ENCODE results near the gene PLA2G4A. TPM values are rescaled to one million over a fixed set of nuclear protein-coding genes. Genes with fewer than 3 reads are reported as not detected.

PLA2G4A gene
- total RNA-seq, 2 donors from 2014 or later: 3.1 to 6.3 TPM

DNA sequence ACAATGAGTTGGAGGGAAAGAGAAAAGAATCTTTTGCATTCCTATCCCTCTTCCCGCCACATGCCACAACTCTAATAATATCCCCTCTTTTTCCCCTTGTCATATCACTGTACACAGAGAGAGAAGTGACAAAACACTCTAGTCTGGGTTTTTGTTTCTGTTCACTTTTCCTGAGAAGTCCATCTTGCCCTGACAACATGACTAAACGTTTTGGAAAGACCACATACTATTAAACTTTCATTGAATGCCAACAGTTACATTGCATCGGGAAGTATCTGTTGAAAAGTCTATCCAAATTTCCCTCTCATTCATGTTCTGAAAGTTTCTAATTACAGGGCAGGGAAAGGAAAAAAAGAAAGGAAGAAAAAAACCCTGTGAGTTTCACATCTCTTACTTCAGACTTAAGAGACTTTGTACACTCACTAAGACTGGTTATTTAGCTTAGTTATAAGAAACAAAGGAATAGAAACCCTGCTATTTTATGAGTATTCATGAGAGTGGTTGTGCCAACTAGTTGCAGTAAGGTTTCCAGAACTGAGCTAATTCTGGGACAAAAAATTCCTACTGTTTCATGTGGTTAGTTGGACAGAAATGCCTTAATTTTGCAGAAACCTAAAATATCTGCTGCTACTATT, 16.9 kb downstream of the PLA2G4A start:
- Histone ChIP-seq H3K9ac (ENCODE audit: low read depth in 2 of 2, low read length in 2 of 2) (no peak overlapping the region), H3K9me3 (no peaks in the 10 kb centered on the region), H3K36me3 (no peaks in the 10 kb centered on the region), H3K27me3 (no peaks in the 10 kb centered on the region), H3K27ac (no peak overlapping the region), H3K4me1 (no peaks in the 10 kb centered on the region), H3K4me3 (no peak overlapping the region)
- TF ChIP-seq CTCF (IDR thresholded peaks at IDR 0.05): no peak
- DNase-seq: no peak
- intact Hi-C loops (cut with DNase I): no loop called here

GRCh38 chr1:186848509-186849130, 19.9 kb downstream of the PLA2G4A start:
- TF ChIP-seq CTCF (IDR thresholded peaks at IDR 0.05): no peak
- Histone ChIP-seq H3K36me3 (no peaks in the 10 kb centered on the region), H3K9ac (ENCODE audit: low read depth in 2 of 2, low read length in 2 of 2) (no peak overlapping the region), H3K27me3 (no peaks in the 10 kb centered on the region), H3K4me1 (no peaks in the 10 kb centered on the region), H3K4me3 (no peak overlapping the region), H3K27ac (no peak overlapping the region), H3K9me3 (no peaks in the 10 kb centered on the region)
- no peak for DNase-seq
- intact Hi-C loops (cut with DNase I): no loop called here

DNA sequence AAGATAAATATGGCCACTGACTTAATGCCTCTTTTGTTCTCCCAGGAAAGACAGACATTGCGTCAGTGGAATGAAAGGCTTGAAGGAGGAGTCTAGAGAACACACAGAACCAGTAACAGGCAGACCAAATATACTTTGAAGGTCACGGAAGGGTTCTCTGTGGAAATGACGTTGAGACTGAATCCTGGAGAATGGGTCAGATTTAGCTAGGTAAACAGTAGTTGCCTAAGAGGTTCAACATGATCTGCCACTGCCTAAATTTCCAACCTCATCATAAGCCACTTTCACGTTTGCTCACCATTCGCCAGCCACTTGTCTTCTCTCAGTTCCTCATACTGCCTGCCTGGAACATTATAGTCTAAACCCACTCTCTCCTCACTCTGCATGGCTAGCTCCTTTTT, 20.5 kb downstream of the PLA2G4A start:
- no peaks in the 10 kb centered on the region for H3K36me3 ChIP-seq
- no peaks in the 10 kb centered on the region for H3K27me3 ChIP-seq
- no peak overlapping the region for H3K9ac ChIP-seq (ENCODE audit: low read depth in 2 of 2, low read length in 2 of 2)
- TF ChIP-seq CTCF (IDR thresholded peaks at IDR 0.05): no peak
- no peak for DNase-seq
- no peak overlapping the region for H3K4me3 ChIP-seq
- intact Hi-C loops (cut with DNase I): no loop called here
- H3K4me1 ChIP-seq: no peaks in the 10 kb centered on the region
- no peak overlapping the region for H3K27ac ChIP-seq
- H3K9me3 ChIP-seq: no peaks in the 10 kb centered on the region

- TF ChIP-seq CTCF (IDR thresholded peaks at IDR 0.05): no peak
These were observed 21.1 kb downstream of the PLA2G4A start for GRCh38 chr1:186849826-186850225.

GRCh38 chr1:186854102-186854501, 25.4 kb downstream of the PLA2G4A start:
- H3K4me3 ChIP-seq: no peak overlapping the region
- intact Hi-C loops (cut with DNase I): no loop called here
- H3K27me3 ChIP-seq: no peaks in the 10 kb centered on the region
- H3K9ac ChIP-seq (ENCODE audit: low read depth in 2 of 2, low read length in 2 of 2): no peak overlapping the region
- H3K9me3 ChIP-seq: no peaks in the 10 kb centered on the region
- H3K27ac ChIP-seq: no peak overlapping the region
- no peaks in the 10 kb centered on the region for H3K36me3 ChIP-seq
- DNase-seq: no peak
- no peaks in the 10 kb centered on the region for H3K4me1 ChIP-seq
- no peak for TF ChIP-seq CTCF (IDR thresholded peaks at IDR 0.05)

More at GRCh38 chr1:186849826-186850225, 21.1 kb downstream of the PLA2G4A start:
- H3K36me3 ChIP-seq: no peaks in the 10 kb centered on the region
- no peaks in the 10 kb centered on the region for H3K27me3 ChIP-seq
- no peak overlapping the region for H3K4me3 ChIP-seq
- H3K4me1 ChIP-seq: no peaks in the 10 kb centered on the region
- intact Hi-C loops (cut with DNase I): no loop called here
- H3K9ac ChIP-seq (ENCODE audit: low read depth in 2 of 2, low read length in 2 of 2): no peak overlapping the region
- no peaks in the 10 kb centered on the region for H3K9me3 ChIP-seq
- DNase-seq: no peak
- H3K27ac ChIP-seq: no peak overlapping the region
